Osteocyte (in vitro differentiated cells): ENCODE data around the gene CSPG4. TPM values are rescaled to one million over a fixed set of nuclear protein-coding genes. Genes with fewer than 3 reads are reported as not detected.

Experiments used
- DNase-seq: peaks from one replicate; pipeline ENCODE4 v3.0.0; 2021; ENCODE audit warnings: mixed read lengths; ENCODE audit not compliant: unreplicated experiment; ENCODE audit errors: extremely low spot score
- H3K27ac Mint-ChIP-seq: one replicate; pipeline ENCODE4 v1.8.0; 2021; ENCODE audit warnings: mild to moderate bottlenecking, mixed read lengths; ENCODE audit not compliant: unreplicated experiment
- H3K27me3 Mint-ChIP-seq: one replicate; pipeline ENCODE4 v1.8.0; 2021; ENCODE audit warnings: mixed read lengths; ENCODE audit not compliant: unreplicated experiment
- H3K36me3 Mint-ChIP-seq: one replicate; pipeline ENCODE4 v1.8.0; 2021; ENCODE audit warnings: mixed read lengths; ENCODE audit not compliant: unreplicated experiment
- H3K4me1 Mint-ChIP-seq: one replicate; pipeline ENCODE4 v1.8.0; 2021; ENCODE audit warnings: mixed read lengths; ENCODE audit not compliant: unreplicated experiment
- H3K4me3 Mint-ChIP-seq: one replicate; pipeline ENCODE4 v1.8.0; 2021; ENCODE audit warnings: mild to moderate bottlenecking, moderate library complexity, mixed read lengths; ENCODE audit not compliant: unreplicated experiment
- H3K9me3 Mint-ChIP-seq: one replicate; pipeline ENCODE4 v1.8.0; 2021; ENCODE audit warnings: mixed read lengths; ENCODE audit not compliant: unreplicated experiment
- CTCF ChIP-seq: fragments of 200-600 bp; sonication (generic); IDR thresholded peaks from 2 replicates; pipeline ENCODE4 v1.5.0; 2021; ENCODE audit warnings: antibody characterized with exemption, mild to moderate bottlenecking, moderate library complexity
- total RNA-seq: library from RNA; stranded (reverse); gene quantifications from 2 replicates; pipeline ENCODE4 v1.2.1, GENCODE V29; 2021

Gene CSPG4
- total RNA-seq, 1 donor from 2014 or later = 43.3 TPM

GRCh38 chr15:75725006-75725718, 12.5 kb upstream of the CSPG4 start:
- Mint-ChIP-seq H3K27ac (peak overlapping the region; percentile 94), H3K36me3 (no peaks in the 10 kb centered on the region)
- DNase-seq = no peak

GRCh38 chr15:75723847-75724660, 11.4 kb upstream of the CSPG4 start:
- H3K4me3 Mint-ChIP-seq = no peak overlapping the region
- no peaks in the 10 kb centered on the region for H3K36me3 Mint-ChIP-seq
- DNase-seq = peak; percentile 95
- no peaks in the 10 kb centered on the region for H3K27me3 Mint-ChIP-seq
- peak overlapping the region; percentile 94 for H3K27ac Mint-ChIP-seq
- no peak for TF ChIP-seq CTCF
- peaks cover 17% of the 10 kb centered on the region for H3K4me1 Mint-ChIP-seq
- H3K9me3 Mint-ChIP-seq = no peaks in the 10 kb centered on the region

More at GRCh38 chr15:75725006-75725718, 12.5 kb upstream of the CSPG4 start:
- Mint-ChIP-seq H3K4me1 (peaks cover 17% of the 10 kb centered on the region), H3K4me3 (no peak overlapping the region), H3K9me3 (no peaks in the 10 kb centered on the region), H3K27me3 (no peaks in the 10 kb centered on the region)
- TF ChIP-seq CTCF = no peak

- Mint-ChIP-seq H3K27me3 (no peaks in the 10 kb centered on the region), H3K4me1 (peaks cover 21% of the 10 kb centered on the region), H3K27ac (peak overlapping the region; percentile 94), H3K4me3 (no peak overlapping the region), H3K36me3 (no peaks in the 10 kb centered on the region), H3K9me3 (no peaks in the 10 kb centered on the region)
- DNase-seq = no peak
- no peak for TF ChIP-seq CTCF
Measured at GRCh38 chr15:75723171-75723846, 10.7 kb upstream of the CSPG4 start.

GRCh38 chr15:75721923-75722870, 9.5 kb upstream of the CSPG4 start:
- Mint-ChIP-seq H3K9me3 (no peaks in the 10 kb centered on the region), H3K4me3 (no peak overlapping the region), H3K27me3 (no peaks in the 10 kb centered on the region), H3K4me1 (peaks cover 26% of the 10 kb centered on the region), H3K36me3 (no peaks in the 10 kb centered on the region), H3K27ac (peak overlapping the region; percentile 94)
- DNase-seq = no peak
- TF ChIP-seq CTCF = no peak
